Ascending aorta (tissue), 2 donors: Measurements from ENCODE around the gene LHB. TPM values are rescaled to one million over a fixed set of nuclear protein-coding genes. Genes with fewer than 3 reads are reported as not detected.

ENCODE experiments used
- DNase-seq, 2 donors: peaks; one replicate each; pipeline ENCODE4 v3.0.0-alpha.2; 2019; ENCODE audit warnings: low spot score in 2 of 2
- H3K27ac ChIP-seq, 2 donors: fragments of 200-600 bp; sonication (generic); one replicate each; pipeline ENCODE4 v1.5.1; 2016 to 2017; ENCODE audit warnings: mild to moderate bottlenecking in 1 of 2
- H3K27me3 ChIP-seq: fragments of 200-600 bp; sonication (generic); one replicate; pipeline ENCODE4 v1.5.1; 2017
- H3K36me3 ChIP-seq, 2 donors: fragments of 200-600 bp; sonication (generic); one replicate each; pipeline ENCODE4 v1.5.1; 2016
- H3K4me1 ChIP-seq, 2 donors: fragments of 200-600 bp; sonication (generic); one replicate each; pipeline ENCODE4 v1.5.1; 2016 to 2017; ENCODE audit warnings: mild to moderate bottlenecking in 1 of 2
- H3K4me3 ChIP-seq, 2 donors: fragments of 200-600 bp; sonication (generic); one replicate each; pipeline ENCODE4 v1.5.1; 2016 to 2017; ENCODE audit warnings: mild to moderate bottlenecking in 1 of 2
- H3K9me3 ChIP-seq, 2 donors: fragments of 200-600 bp; sonication (generic); one replicate each; pipeline ENCODE4 v1.5.1; 2016
- CTCF ChIP-seq, 3 experiments: fragments of 200-600 bp in 2 of 3; fragments of 450-650 bp in 1 of 3; sonication (generic) in 2 of 3; IDR thresholded peaks; one replicate each; pipeline ENCODE4 v1.5.1; 2016 to 2019; ENCODE audit warnings: antibody characterized with exemption in 3 of 3, mild to moderate bottlenecking in 1 of 3, moderate library complexity in 1 of 3
- intact Hi-C: fragments of 100-400 bp; cut with DNase I; formaldehyde crosslinking; loops from one replicate; pipeline ENCODE4 v1.15.1; 2023
- total RNA-seq: library from RNA; depleted of rRNA; stranded (reverse); fragments of >200 nt; gene quantifications from one replicate; pipeline ENCODE4 v1.1.0, GENCODE V29; 2016

LHB gene
- total RNA-seq, 1 donor from 2014 or later: not detected

GRCh38 chr19:48991011-48991609, 25.8 kb downstream of the LHB start:
- H3K36me3 ChIP-seq: peaks cover 21 to 34% of the 10 kb centered on the region in 2 donors
- H3K4me3 ChIP-seq: peak overlapping the region; percentile 58 to 81
- no peaks in the 10 kb centered on the region for H3K9me3 ChIP-seq
- no peaks in the 10 kb centered on the region for H3K27me3 ChIP-seq
- intact Hi-C loops: loop anchor here (5.0 kb wide), 1 partner anchor 156 kb away; no protein-coding TSS in a partner anchor
- H3K4me1 ChIP-seq: peaks cover 21 to 26% of the 10 kb centered on the region in 2 donors
- no peak for DNase-seq
- H3K27ac ChIP-seq: peak overlapping the region in 1 of 2 donors; percentile 94
- TF ChIP-seq CTCF (IDR thresholded peaks at IDR 0.05): no peak

- no peak for TF ChIP-seq CTCF (IDR thresholded peaks at IDR 0.05)
- Histone ChIP-seq H3K9me3 (no peaks in the 10 kb centered on the region), H3K4me3 (no peak overlapping the region), H3K27me3 (no peaks in the 10 kb centered on the region), H3K27ac (peak overlapping the region; percentile 24 to 94), H3K4me1 (peaks cover 21 to 26% of the 10 kb centered on the region in 2 donors), H3K36me3 (peaks cover 28 to 40% of the 10 kb centered on the region in 2 donors)
- intact Hi-C loops: loop anchor here (5.0 kb wide), 1 partner anchor 157 kb away; no protein-coding TSS in a partner anchor
- no peak for DNase-seq
Measured at GRCh38 chr19:48990400-48990799, 26.5 kb downstream of the LHB start.

GRCh38 chr19:48989701-48990291, 27.1 kb downstream of the LHB start:
- no peaks in the 10 kb centered on the region for H3K27me3 ChIP-seq
- no peak for DNase-seq
- TF ChIP-seq CTCF (IDR thresholded peaks at IDR 0.05): no peak
- peaks cover 34 to 46% of the 10 kb centered on the region in 2 donors for H3K36me3 ChIP-seq
- no peaks in the 10 kb centered on the region for H3K9me3 ChIP-seq
- peaks cover 21 to 25% of the 10 kb centered on the region in 2 donors for H3K4me1 ChIP-seq
- peak overlapping the region; percentile 24 to 94 for H3K27ac ChIP-seq
- intact Hi-C loops: loop anchor here (5.0 kb wide), 1 partner anchor 158 kb away; no protein-coding TSS in a partner anchor
- no peak overlapping the region for H3K4me3 ChIP-seq

- no peak for DNase-seq
- Histone ChIP-seq H3K4me1 (peaks cover 14 to 18% of the 10 kb centered on the region in 2 donors), H3K4me3 (no peak overlapping the region), H3K36me3 (peaks cover 44 to 56% of the 10 kb centered on the region in 2 donors), H3K27ac (no peak overlapping the region), H3K9me3 (no peaks in the 10 kb centered on the region), H3K27me3 (no peaks in the 10 kb centered on the region)
- no peak for TF ChIP-seq CTCF (IDR thresholded peaks at IDR 0.05)
- intact Hi-C loops: no loop called here
Measured at GRCh38 chr19:48988860-48989259, 28.0 kb downstream of the LHB start.

GRCh38 chr19:48988286-48988685, 28.6 kb downstream of the LHB start:
- Histone ChIP-seq H3K9me3 (no peaks in the 10 kb centered on the region), H3K4me3 (no peak overlapping the region), H3K27ac (no peak overlapping the region), H3K27me3 (no peaks in the 10 kb centered on the region), H3K4me1 (peaks cover 14 to 18% of the 10 kb centered on the region in 2 donors), H3K36me3 (peaks cover 46 to 62% of the 10 kb centered on the region in 2 donors)
- DNase-seq: no peak
- intact Hi-C loops: no loop called here
- TF ChIP-seq CTCF (IDR thresholded peaks at IDR 0.05): no peak
